ENCODE measurements around the gene CES2. TPM values are rescaled to one million over a fixed set of nuclear protein-coding genes. Genes with fewer than 3 reads are reported as not detected.

The CES2 gene
- total RNA-seq, 2 experiments from 2014 or later, result 59.3 to 62.6 TPM

DNA sequence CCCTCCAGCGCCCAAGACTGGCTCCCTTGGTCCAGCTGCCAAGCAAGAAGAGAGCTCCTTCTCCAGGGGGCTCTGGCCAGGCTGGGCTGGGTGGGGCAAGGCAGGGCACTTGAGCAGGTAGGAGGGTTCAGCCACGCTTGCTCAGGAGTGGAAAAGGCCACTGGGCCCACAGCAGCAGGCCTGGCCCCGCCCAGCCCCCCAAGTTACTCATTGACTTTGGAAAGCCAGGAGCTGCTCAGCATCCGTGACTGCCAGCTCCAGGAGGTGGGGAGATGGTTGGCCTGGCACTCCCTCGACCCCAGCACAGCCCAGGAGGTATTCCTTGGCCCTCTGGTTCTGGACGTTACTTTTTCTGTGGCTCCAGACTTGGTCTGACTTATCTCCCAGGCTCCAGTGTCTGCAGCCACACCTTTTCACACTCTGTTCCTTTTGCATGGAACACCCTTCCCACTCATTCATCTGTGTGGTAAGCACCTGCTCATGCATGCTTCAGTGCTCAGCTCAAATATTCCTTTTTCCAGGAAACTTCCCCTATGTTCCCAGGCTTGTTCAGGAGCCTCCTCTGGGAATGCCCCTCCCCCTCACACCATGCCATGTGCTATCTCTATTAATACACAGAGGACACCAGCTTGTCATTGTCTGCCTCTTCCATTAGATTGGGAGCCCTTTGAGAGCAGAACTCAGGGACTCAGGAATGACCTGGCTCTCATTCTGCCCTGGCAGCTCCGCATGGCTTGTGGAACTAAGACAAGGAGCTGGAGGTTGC is 16.3 kb upstream of the CES2 start, which contains the start of gene CDH16:
Gene CDH16, minus strand, starts transcription at position 83 of the 766 bp plus-strand sequence. CDS start 820 bp downstream, outside the sequence.
- intact Hi-C loops (cut with DNase I, micrococcal nuclease), result no loop called here
- ChIA-PET CTCF (no interaction called here), POLR2A (interaction anchor here (0.6 kb wide), 1 partner anchor 45 kb away, joined by 4 read pairs; no protein-coding TSS in a partner anchor)
- peaks cover 13 to 22% of the 10 kb centered on the region in 2 experiments for H3K27me3 ChIP-seq (ENCODE audit: control insufficient read depth in 1 of 2, insufficient read depth in 2 of 2, low read length in 2 of 2)
- no peak within 1 kb of the TSS for H3K27ac Mint-ChIP-seq
- no peaks in the 10 kb centered on the region for H3K4me1 Mint-ChIP-seq (ENCODE audit: low read depth)
- H3K27ac ChIP-seq (ENCODE audit: low read depth in 1 of 2, low read length in 2 of 2), result no peak within 1 kb of the TSS
- no peaks in the 10 kb centered on the region for H3K36me3 ChIP-seq (ENCODE audit: insufficient read depth, low read length)
- H3K27me3 Mint-ChIP-seq, result peaks cover 25% of the 10 kb centered on the region
- peaks cover 0 to 11% of the 10 kb centered on the region in 2 experiments for H3K9me3 ChIP-seq (ENCODE audit: control insufficient read depth in 1 of 2, insufficient read depth in 1 of 2, low read length in 2 of 2)
- H3K9me3 Mint-ChIP-seq, result no peaks in the 10 kb centered on the region
- TF ChIP-seq, protein P1, sequence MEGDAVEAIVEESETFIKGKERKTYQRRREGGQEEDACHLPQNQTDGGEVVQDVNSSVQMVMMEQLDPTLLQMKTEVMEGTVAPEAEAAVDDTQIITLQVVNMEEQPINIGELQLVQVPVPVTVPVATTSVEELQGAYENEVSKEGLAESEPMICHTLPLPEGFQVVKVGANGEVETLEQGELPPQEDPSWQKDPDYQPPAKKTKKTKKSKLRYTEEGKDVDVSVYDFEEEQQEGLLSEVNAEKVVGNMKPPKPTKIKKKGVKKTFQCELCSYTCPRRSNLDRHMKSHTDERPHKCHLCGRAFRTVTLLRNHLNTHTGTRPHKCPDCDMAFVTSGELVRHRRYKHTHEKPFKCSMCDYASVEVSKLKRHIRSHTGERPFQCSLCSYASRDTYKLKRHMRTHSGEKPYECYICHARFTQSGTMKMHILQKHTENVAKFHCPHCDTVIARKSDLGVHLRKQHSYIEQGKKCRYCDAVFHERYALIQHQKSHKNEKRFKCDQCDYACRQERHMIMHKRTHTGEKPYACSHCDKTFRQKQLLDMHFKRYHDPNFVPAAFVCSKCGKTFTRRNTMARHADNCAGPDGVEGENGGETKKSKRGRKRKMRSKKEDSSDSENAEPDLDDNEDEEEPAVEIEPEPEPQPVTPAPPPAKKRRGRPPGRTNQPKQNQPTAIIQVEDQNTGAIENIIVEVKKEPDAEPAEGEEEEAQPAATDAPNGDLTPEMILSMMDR (IDR thresholded peaks at IDR 0.05), result no peak
- peaks cover 4% of the 10 kb centered on the region for H3K4me1 ChIP-seq (ENCODE audit: insufficient read depth, low read length)
- no peak for ATAC-seq (ENCODE audit: poor library complexity)
- no peaks in the 10 kb centered on the region for H3K36me3 Mint-ChIP-seq (ENCODE audit: low read depth)
- no peak for DNase-seq
- H3K4me3 Mint-ChIP-seq, result no peak within 1 kb of the TSS
- no peak within 1 kb of the TSS for H3K4me3 ChIP-seq (ENCODE audit: low read length)

DNA sequence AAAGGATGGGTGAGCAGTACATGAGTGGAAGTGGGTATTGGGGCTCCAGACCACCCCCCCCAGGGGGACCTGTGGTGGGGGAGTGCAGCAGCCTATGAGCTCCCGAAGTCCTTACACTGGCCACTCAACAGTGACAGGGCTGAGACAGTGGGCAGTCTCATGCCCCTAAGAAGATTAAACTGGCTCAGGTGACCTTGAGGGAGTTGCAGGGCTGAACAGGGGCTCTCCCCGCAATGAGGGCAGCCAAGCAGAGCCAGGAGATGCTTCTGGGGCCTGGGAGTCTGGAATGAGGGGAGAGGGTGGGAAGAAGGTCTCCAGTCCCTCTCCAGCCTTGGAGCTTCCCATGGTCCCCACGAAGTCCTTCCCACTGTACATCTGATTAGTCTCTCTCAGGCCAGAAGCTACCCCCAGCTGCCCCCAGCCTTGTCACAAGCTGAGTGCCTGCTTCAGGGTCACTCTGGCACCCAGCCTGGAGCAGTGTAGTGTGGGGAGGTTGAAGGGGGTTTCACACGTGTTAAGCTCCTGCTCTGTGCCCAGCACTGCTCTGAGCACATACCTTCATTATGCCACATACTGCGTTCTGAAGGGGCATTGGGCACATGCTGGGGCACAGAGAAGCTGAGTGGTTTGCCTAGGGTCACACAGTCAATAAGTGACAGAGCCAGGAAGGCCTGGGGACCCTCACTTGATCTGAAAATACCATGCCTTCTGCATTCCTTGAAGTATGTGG is 15.6 kb upstream of the CES2 start:
- ChIA-PET CTCF (no interaction called here), POLR2A (interaction anchor here (0.6 kb wide), 1 partner anchor 45 kb away, joined by 4 read pairs; no protein-coding TSS in a partner anchor)
- Histone ChIP-seq H3K27ac (ENCODE audit: low read depth in 1 of 2, low read length in 2 of 2) (no peak overlapping the region), H3K9me3 (ENCODE audit: control insufficient read depth in 1 of 2, insufficient read depth in 1 of 2, low read length in 2 of 2) (peaks cover 0 to 11% of the 10 kb centered on the region in 2 experiments), H3K36me3 (ENCODE audit: insufficient read depth, low read length) (no peaks in the 10 kb centered on the region), H3K27me3 (ENCODE audit: control insufficient read depth in 1 of 2, insufficient read depth in 2 of 2, low read length in 2 of 2) (peaks cover 18 to 29% of the 10 kb centered on the region in 2 experiments), H3K4me1 (ENCODE audit: insufficient read depth, low read length) (peaks cover 7% of the 10 kb centered on the region), H3K4me3 (ENCODE audit: low read length) (no peak overlapping the region)
- DNase-seq, result no peak
- Mint-ChIP-seq H3K27me3 (peaks cover 32% of the 10 kb centered on the region), H3K4me3 (no peak overlapping the region), H3K9me3 (no peaks in the 10 kb centered on the region), H3K36me3 (ENCODE audit: low read depth) (no peaks in the 10 kb centered on the region), H3K4me1 (ENCODE audit: low read depth) (no peaks in the 10 kb centered on the region), H3K27ac (no peak overlapping the region)
- intact Hi-C loops (cut with DNase I, micrococcal nuclease), result no loop called here
- no peak for ATAC-seq (ENCODE audit: poor library complexity)
- TF ChIP-seq, protein P1 (IDR thresholded peaks at IDR 0.05), result no peak

DNA sequence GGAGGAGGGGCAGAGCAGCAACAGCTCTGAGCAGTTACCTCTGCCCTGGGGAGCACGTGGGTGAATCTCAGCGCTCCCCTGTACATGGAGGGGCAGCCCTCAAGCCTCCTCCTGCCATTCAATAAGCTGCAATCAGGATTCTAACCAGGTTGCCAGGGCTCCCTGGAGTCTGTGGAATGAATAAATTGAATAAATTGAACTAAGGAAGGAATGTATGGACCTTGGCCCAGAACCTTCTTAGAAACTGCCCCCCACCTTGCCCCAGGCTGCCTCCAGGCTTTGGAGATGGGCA is 15.1 kb upstream of the CES2 start:
- intact Hi-C loops (cut with DNase I, micrococcal nuclease), result no loop called here
- Histone ChIP-seq H3K4me1 (ENCODE audit: insufficient read depth, low read length) (peaks cover 11% of the 10 kb centered on the region), H3K36me3 (ENCODE audit: insufficient read depth, low read length) (no peaks in the 10 kb centered on the region), H3K27ac (ENCODE audit: low read depth in 1 of 2, low read length in 2 of 2) (no peak overlapping the region), H3K4me3 (ENCODE audit: low read length) (no peak overlapping the region), H3K9me3 (ENCODE audit: control insufficient read depth in 1 of 2, insufficient read depth in 1 of 2, low read length in 2 of 2) (peaks cover 0 to 11% of the 10 kb centered on the region in 2 experiments), H3K27me3 (ENCODE audit: control insufficient read depth in 1 of 2, insufficient read depth in 2 of 2, low read length in 2 of 2) (peaks cover 20 to 33% of the 10 kb centered on the region in 2 experiments)
- Mint-ChIP-seq H3K27ac (no peak overlapping the region), H3K9me3 (no peaks in the 10 kb centered on the region), H3K4me1 (ENCODE audit: low read depth) (peaks cover under 1% of the 10 kb centered on the region), H3K36me3 (ENCODE audit: low read depth) (no peaks in the 10 kb centered on the region), H3K27me3 (peaks cover 34% of the 10 kb centered on the region), H3K4me3 (no peak overlapping the region)
- DNase-seq, result no peak
- TF ChIP-seq, protein P1 (IDR thresholded peaks at IDR 0.05), result no peak
- no peak for ATAC-seq (ENCODE audit: poor library complexity)
- CTCF ChIA-PET, result no interaction called here
- POLR2A ChIA-PET, result no interaction called here
